HFF-Myc (cell line): ENCODE measurements around the gene SLC7A11.

Experiments
- DNase-seq: peaks from one replicate; pipeline ENCODE4 v3.0.0-alpha.2; 2011; ENCODE audit warnings: low read depth; ENCODE audit errors: extremely low read depth
- H3K4me3 ChIP-seq: replicated peaks from 2 replicates; pipeline ENCODE4 v1.5.1; 2011; ENCODE audit warnings: low read depth, mild to moderate bottlenecking, control low read depth, low read length
- TF ChIP-seq, protein P1 (sequence below): IDR thresholded peaks from 2 replicates; pipeline ENCODE4 v1.5.1; 2012; ENCODE audit warnings: mild to moderate bottlenecking, low read depth, low read length, control low read depth; ENCODE audit errors: missing control alignments

SLC7A11 gene

DNA sequence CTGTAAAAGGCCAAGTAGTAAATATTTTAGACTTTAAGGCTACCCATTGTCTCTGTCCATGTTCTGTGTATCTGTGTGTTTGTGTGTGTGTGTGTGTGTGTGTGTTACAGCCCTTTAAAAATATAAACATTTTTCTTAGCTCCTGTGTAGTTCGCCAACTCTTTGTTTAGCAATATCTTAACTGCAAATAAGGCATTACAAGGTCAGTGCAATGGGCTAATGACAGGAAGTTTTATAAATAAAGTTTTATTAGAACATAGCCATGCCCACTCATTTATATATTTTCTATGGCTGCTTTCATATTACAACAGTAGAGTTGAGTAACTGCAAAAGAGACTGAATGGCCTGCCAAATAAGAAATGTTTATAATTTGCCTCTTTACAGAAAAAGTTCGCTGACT is 5.9 kb upstream of the SLC7A11 start:
- TF ChIP-seq, protein P1, sequence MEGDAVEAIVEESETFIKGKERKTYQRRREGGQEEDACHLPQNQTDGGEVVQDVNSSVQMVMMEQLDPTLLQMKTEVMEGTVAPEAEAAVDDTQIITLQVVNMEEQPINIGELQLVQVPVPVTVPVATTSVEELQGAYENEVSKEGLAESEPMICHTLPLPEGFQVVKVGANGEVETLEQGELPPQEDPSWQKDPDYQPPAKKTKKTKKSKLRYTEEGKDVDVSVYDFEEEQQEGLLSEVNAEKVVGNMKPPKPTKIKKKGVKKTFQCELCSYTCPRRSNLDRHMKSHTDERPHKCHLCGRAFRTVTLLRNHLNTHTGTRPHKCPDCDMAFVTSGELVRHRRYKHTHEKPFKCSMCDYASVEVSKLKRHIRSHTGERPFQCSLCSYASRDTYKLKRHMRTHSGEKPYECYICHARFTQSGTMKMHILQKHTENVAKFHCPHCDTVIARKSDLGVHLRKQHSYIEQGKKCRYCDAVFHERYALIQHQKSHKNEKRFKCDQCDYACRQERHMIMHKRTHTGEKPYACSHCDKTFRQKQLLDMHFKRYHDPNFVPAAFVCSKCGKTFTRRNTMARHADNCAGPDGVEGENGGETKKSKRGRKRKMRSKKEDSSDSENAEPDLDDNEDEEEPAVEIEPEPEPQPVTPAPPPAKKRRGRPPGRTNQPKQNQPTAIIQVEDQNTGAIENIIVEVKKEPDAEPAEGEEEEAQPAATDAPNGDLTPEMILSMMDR, result no peak
- H3K4me3 ChIP-seq, result no peak overlapping the region
- DNase-seq, result no peak

DNA sequence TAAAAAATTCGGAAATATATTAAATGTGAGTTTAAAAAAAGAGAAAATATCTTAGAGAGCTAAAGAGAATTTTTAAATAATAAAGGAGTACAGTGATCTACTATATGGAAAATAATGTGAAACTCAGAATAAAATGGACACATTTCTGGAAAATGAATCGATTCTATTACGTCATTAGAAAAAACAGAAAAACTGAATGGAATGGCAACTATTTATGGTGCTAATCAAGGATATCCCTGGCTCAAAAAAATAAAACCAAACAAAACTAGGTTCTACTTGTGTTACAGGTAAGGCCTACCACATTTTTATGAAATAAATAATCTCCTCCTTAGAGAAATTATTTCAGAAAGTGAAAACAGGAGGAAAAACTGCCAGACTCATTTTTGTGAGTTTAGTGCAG is 5.5 kb upstream of the SLC7A11 start:
- H3K4me3 ChIP-seq, result no peak overlapping the region
- TF ChIP-seq, protein P1, result no peak
- no peak for DNase-seq

DNA sequence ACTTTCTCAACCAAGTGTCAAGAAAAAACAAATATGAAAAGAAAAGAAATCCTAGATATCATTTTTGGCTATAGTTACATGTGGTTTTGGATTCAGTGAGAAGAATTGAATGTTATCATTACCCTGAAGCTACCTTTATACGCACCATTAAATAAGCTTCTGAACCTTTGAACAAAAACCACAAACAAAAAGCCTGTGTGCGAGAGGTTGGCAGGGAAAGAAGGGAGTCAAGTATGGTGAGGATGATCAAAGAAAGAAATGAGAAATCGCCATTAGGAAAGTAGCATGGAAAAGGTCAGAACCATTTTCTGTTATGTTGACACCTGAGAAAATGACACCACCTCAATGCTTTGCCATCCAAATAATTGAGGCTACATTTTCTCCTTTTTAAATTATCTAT is 1.2 kb upstream of the SLC7A11 start:
- no peak overlapping the region for H3K4me3 ChIP-seq
- TF ChIP-seq, protein P1, result no peak
- no peak for DNase-seq

DNA sequence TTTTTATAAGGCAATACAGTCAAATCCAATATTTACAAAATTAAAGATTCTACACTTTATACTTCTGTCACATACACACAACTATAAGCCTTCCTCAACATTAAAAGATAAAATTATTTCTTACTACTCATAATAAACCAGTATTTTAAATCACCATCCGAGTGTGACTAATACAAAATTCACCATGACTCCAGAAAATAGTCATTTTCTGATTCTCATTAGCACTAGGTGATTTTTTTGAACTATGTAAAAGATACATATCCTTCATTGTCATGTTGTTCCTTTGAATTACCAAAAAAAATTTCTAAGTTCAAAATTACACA is 646 bp upstream of the SLC7A11 start:
- TF ChIP-seq, protein P1, result no peak
- H3K4me3 ChIP-seq, result peak overlapping the region; percentile 61; the same call in 1 of the 2 replicates
- DNase-seq, result no peak

DNA sequence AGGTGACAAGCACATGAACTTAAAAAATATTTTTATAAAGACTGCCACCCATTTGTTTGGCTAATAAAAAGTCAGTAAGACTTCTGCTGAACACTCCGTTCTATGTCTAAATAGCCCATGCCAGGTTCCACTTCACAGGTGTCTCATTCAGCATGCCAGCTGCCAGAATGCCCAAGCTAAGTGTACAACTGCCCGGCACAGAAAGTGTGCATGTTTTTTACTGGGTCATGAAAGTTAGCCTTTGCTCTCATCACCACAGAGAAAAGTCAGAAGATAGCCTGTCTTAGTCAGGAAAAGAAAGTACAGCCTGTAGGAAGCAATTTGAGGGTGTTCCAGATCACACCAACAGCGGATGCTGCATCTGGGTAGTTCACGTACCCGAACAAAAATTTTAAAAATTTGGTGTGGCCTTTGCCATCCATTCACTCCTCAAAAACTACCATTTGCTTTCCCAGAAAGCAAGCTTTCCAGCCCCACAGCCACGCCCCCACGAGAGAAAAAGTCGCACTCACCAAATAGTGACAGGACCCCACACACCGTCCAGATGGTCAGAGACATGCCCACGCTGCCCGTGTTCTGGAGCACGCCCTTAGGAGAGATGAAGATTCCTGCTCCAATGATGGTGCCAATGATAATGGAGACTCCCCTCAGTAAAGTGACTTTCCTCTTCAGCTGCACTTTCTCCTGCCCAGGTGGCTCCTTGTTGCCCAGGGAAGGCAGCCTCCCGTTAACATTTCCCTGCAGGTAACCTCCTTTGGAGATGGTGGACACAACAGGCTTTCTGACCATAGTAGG is 671 bp downstream of the SLC7A11 start:
- DNase-seq, result no peak
- peak overlapping the region; percentile 61 for H3K4me3 ChIP-seq
- TF ChIP-seq, protein P1, result no peak

DNA sequence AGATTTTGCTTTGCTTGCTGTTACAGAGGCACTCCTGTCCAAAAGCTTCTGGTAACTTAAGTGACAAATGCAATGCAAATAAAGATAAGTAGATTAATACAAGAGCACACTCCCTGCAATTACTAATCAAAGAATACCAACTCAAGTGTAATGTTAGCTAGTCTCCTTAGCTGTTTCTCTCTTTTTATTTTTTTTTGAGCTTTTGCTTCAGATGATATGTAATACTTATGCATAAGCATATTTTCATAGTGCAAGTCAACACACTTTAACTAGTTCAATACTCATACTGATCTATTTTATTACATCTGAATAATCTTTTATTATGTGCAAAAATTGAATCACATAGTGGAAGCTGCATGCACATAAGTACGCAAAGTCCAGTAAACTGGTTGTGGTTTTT is 2.7 kb downstream of the SLC7A11 start:
- H3K4me3 ChIP-seq, result peak overlapping the region; percentile 61
- DNase-seq, result no peak
- TF ChIP-seq, protein P1, result no peak
